GM23248 (cell line): ENCODE measurements around the gene DGKQ. TPM values are rescaled to one million over a fixed set of nuclear protein-coding genes. Genes with fewer than 3 reads are reported as not detected.

ENCODE experiments used
- DNase-seq: peaks from one replicate; pipeline ENCODE4 v3.0.0-alpha.2; 2015
- H2AFZ ChIP-seq: fragments of 200-600 bp; sonication (generic); 2 replicates; pipeline ENCODE4 v1.6.1; 2016; ENCODE audit warnings: antibody characterized with exemption
- H3F3A ChIP-seq: fragments of 200-600 bp; sonication (generic); 2 replicates; pipeline ENCODE4 v1.6.1; 2016; ENCODE audit warnings: mild to moderate bottlenecking, antibody characterized with exemption, mixed run types; ENCODE audit not compliant: insufficient read depth
- H3K27ac ChIP-seq: fragments of 200-600 bp; sonication (generic); 2 replicates; pipeline ENCODE4 v1.5.1; 2016; ENCODE audit warnings: mild to moderate bottlenecking
- H3K27me3 ChIP-seq: fragments of 200-600 bp; sonication (generic); replicated peaks from 2 replicates; pipeline ENCODE4 v1.6.1; 2016; ENCODE audit warnings: mild to moderate bottlenecking; ENCODE audit not compliant: insufficient read depth
- H3K36me3 ChIP-seq: fragments of 200-600 bp; sonication (generic); 2 replicates; pipeline ENCODE4 v1.6.1; 2016; ENCODE audit warnings: low read depth, mild to moderate bottlenecking
- H3K4me1 ChIP-seq: fragments of 200-600 bp; sonication (generic); 2 replicates; pipeline ENCODE4 v1.6.1; 2016; ENCODE audit warnings: mild to moderate bottlenecking; ENCODE audit not compliant: insufficient read depth
- H3K4me2 ChIP-seq: fragments of 200-600 bp; sonication (generic); one replicate; pipeline ENCODE4 v1.6.1; 2016; ENCODE audit warnings: mild to moderate bottlenecking; ENCODE audit not compliant: unreplicated experiment
- H3K4me3 ChIP-seq: fragments of 200-600 bp; sonication (generic); 2 replicates; pipeline ENCODE4 v1.5.1; 2016; ENCODE audit warnings: mild to moderate bottlenecking
- H3K79me2 ChIP-seq: fragments of 200-600 bp; sonication (generic); 2 replicates; pipeline ENCODE4 v1.6.1; 2016; ENCODE audit warnings: mild to moderate bottlenecking; ENCODE audit not compliant: insufficient read depth
- H3K9ac ChIP-seq: fragments of 200-600 bp; sonication (generic); 2 replicates; pipeline ENCODE4 v1.6.1; 2016; ENCODE audit warnings: mild to moderate bottlenecking
- H3K9me2 ChIP-seq: fragments of 200-600 bp; sonication (generic); 2 replicates; pipeline ENCODE4 v1.6.1; 2016; ENCODE audit warnings: mixed run types, mild to moderate bottlenecking, moderate library complexity; ENCODE audit not compliant: insufficient read depth
- H3K9me3 ChIP-seq: fragments of 200-600 bp; sonication (generic); one replicate; pipeline ENCODE4 v1.6.1; 2017; ENCODE audit warnings: low read depth
- H4K20me1 ChIP-seq: fragments of 200-600 bp; sonication (generic); 2 replicates; pipeline ENCODE4 v1.6.0; 2016; ENCODE audit not compliant: insufficient read depth
- EZH2 ChIP-seq: fragments of 200-600 bp; sonication (generic); IDR thresholded peaks from 2 replicates; pipeline ENCODE4 v1.6.1; 2018; ENCODE audit warnings: antibody characterized with exemption, mild to moderate bottlenecking; ENCODE audit not compliant: insufficient read depth, poor library complexity, severe bottlenecking
- EZH2phosphoT487 ChIP-seq: fragments of 200-600 bp; sonication (generic); IDR thresholded peaks from 2 replicates; pipeline ENCODE4 v1.6.1; 2018; ENCODE audit warnings: antibody characterized with exemption, moderate library complexity, mild to moderate bottlenecking, low read depth; ENCODE audit not compliant: insufficient read depth
- WGBS, 2 experiments: methylation state at CpG; one replicate each; pipeline ENCODE4 v1.1.6; 2015 to 2017; ENCODE audit warnings: low lambda C conversion rate in 2 of 2, low coverage in 1 of 2; ENCODE audit errors: missing lambda C conversion rate in 2 of 2; 5-methylcytosine and 5-hydroxymethylcytosine counted together
- in situ Hi-C: fragments of 300-500 bp; cut with MboI; formaldehyde crosslinking; loops from 2 replicates; pipeline ENCODE4 v1.15.0; 2020
- polyA plus RNA-seq: library from polyadenylated mRNA; unstranded; fragments of >200 nt; fragmentation: Nextera tagmentation; extraction: Ambion mirVana; gene quantifications from 2 replicates; pipeline ENCODE4 v1.2.1, GENCODE V29; 2016
- total RNA-seq: library from RNA; depleted of rRNA; stranded (reverse); fragments of >200 nt; shearing (Covaris generic); gene quantifications from 2 replicates; pipeline ENCODE4 v1.2.3, GENCODE V29; 2014

The DGKQ gene
- total and polyA plus RNA-seq, 2 experiments from 2014 or later: 1.9 to 18.2 TPM

GRCh38 chr4:917992-918391 lies 55.4 kb downstream of the DGKQ start:
- Histone ChIP-seq H3K27ac (no peak overlapping the region), H3K4me1 (no peaks in the 10 kb centered on the region), H3K4me2 (no peak overlapping the region), H3F3A (0 out of 2 replicates have a peak, but pooled peaks cover 3% of the 10 kb centered on the region), H2AFZ (no peak overlapping the region), H3K4me3 (no peak overlapping the region), H3K36me3 (no peaks in the 10 kb centered on the region), H4K20me1 (peaks cover 5% of the 10 kb centered on the region; the same call in 1 of the 2 replicates), H3K9me2 (no peaks in the 10 kb centered on the region), H3K79me2 (peaks cover 95% of the 10 kb centered on the region), H3K9me3 (no peaks in the 10 kb centered on the region), H3K27me3 (no peaks in the 10 kb centered on the region), H3K9ac (no peak overlapping the region)
- TF ChIP-seq EZH2 (no peak), EZH2phosphoT487 (no peak)
- DNase-seq: no peak
- in situ Hi-C loops: no loop called here
- 91 to 100% methylated on average over 2 of the region's 2 CpGs for WGBS, 2 experiments

GRCh38 chr4:917466-917865 lies 55.9 kb downstream of the DGKQ start:
- peaks cover 5% of the 10 kb centered on the region; the same call in 1 of the 2 replicates for H4K20me1 ChIP-seq
- no peak overlapping the region for H3K27ac ChIP-seq

GRCh38 chr4:915595-915994 lies 57.8 kb downstream of the DGKQ start:
- peak overlapping the region; percentile 30; the same call in 1 of the 2 replicates for H3K9ac ChIP-seq
- H2AFZ ChIP-seq: no peak overlapping the region
- H3K4me3 ChIP-seq: no peak overlapping the region
- H3K79me2 ChIP-seq: peaks cover 90% of the 10 kb centered on the region
- WGBS, 2 experiments: 48 to 53% methylated on average over 8 of the region's 8 CpGs
- H3K4me1 ChIP-seq: no peaks in the 10 kb centered on the region
- DNase-seq: peak; percentile 55
- in situ Hi-C loops: no loop called here
- H3F3A ChIP-seq: no peaks in the 10 kb centered on the region
- peaks cover 5% of the 10 kb centered on the region; the same call in 1 of the 2 replicates for H4K20me1 ChIP-seq
- no peak overlapping the region for H3K27ac ChIP-seq
- no peaks in the 10 kb centered on the region for H3K9me3 ChIP-seq
- H3K4me2 ChIP-seq: no peak overlapping the region
- no peaks in the 10 kb centered on the region for H3K27me3 ChIP-seq
- no peaks in the 10 kb centered on the region for H3K36me3 ChIP-seq
- no peaks in the 10 kb centered on the region for H3K9me2 ChIP-seq
- TF ChIP-seq EZH2 (no peak), EZH2phosphoT487 (no peak)

More at GRCh38 chr4:917466-917865, 55.9 kb downstream of the DGKQ start:
- no peak overlapping the region for H3K9ac ChIP-seq
- H3K79me2 ChIP-seq: peaks cover 95% of the 10 kb centered on the region
- H3K4me3 ChIP-seq: no peak overlapping the region
- H3K4me1 ChIP-seq: no peaks in the 10 kb centered on the region
- no peak overlapping the region for H2AFZ ChIP-seq
- H3F3A ChIP-seq: 0 out of 2 replicates have a peak, but pooled peaks cover 3% of the 10 kb centered on the region
- no peaks in the 10 kb centered on the region for H3K36me3 ChIP-seq
- H3K4me2 ChIP-seq: no peak overlapping the region
- no peaks in the 10 kb centered on the region for H3K27me3 ChIP-seq
- no peaks in the 10 kb centered on the region for H3K9me3 ChIP-seq
- TF ChIP-seq EZH2phosphoT487: no peak
- 99% methylated on average over 7 of the region's 7 CpGs for WGBS, 2 experiments
- H3K9me2 ChIP-seq: no peaks in the 10 kb centered on the region
- DNase-seq: no peak
- in situ Hi-C loops: no loop called here

GRCh38 chr4:915041-915474 lies 58.3 kb downstream of the DGKQ start:
- WGBS, 2 experiments: 68 to 79% methylated on average over 12 to 20 of the region's 20 CpGs
- Histone ChIP-seq H3K4me1 (no peaks in the 10 kb centered on the region), H4K20me1 (peaks cover 5% of the 10 kb centered on the region; the same call in 1 of the 2 replicates), H3K9ac (peak overlapping the region; percentile 30; the same call in 1 of the 2 replicates), H3K4me3 (no peak overlapping the region), H3K79me2 (peaks cover 86% of the 10 kb centered on the region), H3K4me2 (no peak overlapping the region), H3K27me3 (no peaks in the 10 kb centered on the region), H3K9me2 (no peaks in the 10 kb centered on the region), H3F3A (no peaks in the 10 kb centered on the region), H3K27ac (no peak overlapping the region), H2AFZ (no peak overlapping the region), H3K9me3 (no peaks in the 10 kb centered on the region), H3K36me3 (no peaks in the 10 kb centered on the region)
- in situ Hi-C loops: no loop called here
- TF ChIP-seq EZH2phosphoT487 (no peak), EZH2 (no peak)
- no peak for DNase-seq
